GM19351 (cell line): ENCODE measurements around the gene CFAP20DC.
"Not testable (repeated sequence)": the region's sequence is repeated elsewhere in the genome, so short reads cannot be mapped to it uniquely, and the experiment has no call there.

Experiments used
- ATAC-seq: cut with Tn5 transposase; IDR thresholded peaks from one replicate; pipeline ENCODE4 v1.9.1; 2021; ENCODE audit warnings: mild to moderate bottlenecking, moderate library complexity; ENCODE audit not compliant: unreplicated experiment

CFAP20DC gene

DNA sequence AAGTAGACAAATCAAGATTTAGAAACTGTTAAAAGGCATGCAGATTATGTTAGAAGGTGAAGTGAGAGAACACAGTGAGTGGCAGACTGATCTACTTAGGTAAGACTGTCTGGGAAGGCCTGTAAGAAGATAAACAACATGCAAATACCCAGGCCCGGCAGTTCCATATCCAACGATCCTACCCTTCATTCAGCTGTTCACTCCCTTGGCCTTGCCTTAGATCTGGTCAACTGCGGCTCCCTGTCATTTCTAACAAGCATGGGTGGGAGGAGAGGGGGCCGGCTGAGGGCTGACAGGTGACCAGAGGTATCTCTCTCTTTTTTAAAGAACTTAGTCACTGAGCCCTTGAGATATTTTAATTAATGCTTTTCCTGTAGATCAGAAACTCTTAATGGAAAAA, 298.6 kb downstream of the CFAP20DC start:
- ATAC-seq = no peak

DNA sequence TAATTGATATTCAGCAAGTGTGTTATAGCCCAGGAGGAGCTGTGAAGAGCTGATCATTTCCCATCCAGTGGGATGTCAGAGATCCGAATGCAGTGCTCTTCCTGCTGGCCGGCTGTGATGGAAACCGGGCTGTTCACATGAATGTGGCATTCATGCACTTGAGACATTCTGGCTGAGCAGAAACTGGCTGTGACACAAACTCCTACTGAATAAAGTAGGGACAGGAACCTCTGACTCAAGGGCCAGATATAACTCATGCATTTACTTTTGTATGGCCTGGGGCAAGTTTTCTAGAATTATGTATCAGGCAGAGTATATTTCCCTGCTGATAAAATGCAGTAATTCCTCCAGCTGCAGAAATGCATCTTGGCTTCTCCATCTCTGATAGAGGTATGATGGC, 299.9 kb downstream of the CFAP20DC start:
- ATAC-seq = no peak

DNA sequence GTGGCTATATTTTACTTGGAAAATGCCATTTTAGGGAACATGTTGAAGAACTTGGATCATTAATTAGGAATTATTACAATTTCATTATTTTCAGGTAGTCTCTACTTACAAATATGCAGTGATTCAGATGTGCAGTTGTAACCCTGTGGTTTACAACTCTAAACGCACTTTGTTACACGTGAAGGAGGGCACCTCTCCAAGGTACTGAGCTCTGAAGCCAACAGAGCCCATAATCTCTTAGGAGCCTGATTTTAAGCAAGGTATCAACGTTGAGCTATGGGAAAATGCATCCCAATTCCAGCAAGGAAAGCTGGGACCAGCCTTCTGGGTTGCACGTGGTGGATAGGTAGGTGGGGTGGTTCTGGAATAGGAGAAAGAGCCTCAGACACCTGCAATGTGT, 301.8 kb downstream of the CFAP20DC start:
- no peak for ATAC-seq

GRCh38 chr3:58746758-58747157, 303.1 kb downstream of the CFAP20DC start:
- no peak for ATAC-seq

GRCh38 chr3:58743296-58743695, 306.5 kb downstream of the CFAP20DC start:
- ATAC-seq = peak; percentile 58

GRCh38 chr3:58742239-58742638, 307.6 kb downstream of the CFAP20DC start:
- no peak for ATAC-seq

GRCh38 chr3:58737644-58738043, 312.2 kb downstream of the CFAP20DC start:
- ATAC-seq = no peak

DNA sequence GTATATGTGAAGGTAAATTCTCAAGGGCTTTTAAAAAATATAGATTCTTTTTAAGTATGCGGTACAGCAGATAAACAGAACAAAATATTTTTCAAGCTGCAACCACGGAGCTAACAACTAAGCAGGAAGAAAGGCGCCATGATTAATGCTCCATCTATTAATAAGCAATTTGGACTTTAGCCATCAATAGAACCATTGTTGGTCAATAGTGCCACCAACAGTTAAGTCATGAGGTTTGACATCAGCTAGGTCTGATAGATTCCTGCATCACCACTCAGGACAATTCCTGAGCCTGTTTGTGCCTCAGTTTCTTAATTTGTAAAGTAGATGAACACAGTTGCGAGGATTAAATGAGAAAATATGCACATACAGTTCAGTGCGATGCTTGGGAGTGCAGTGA, 318.2 kb downstream of the CFAP20DC start:
- no peak for ATAC-seq

DNA sequence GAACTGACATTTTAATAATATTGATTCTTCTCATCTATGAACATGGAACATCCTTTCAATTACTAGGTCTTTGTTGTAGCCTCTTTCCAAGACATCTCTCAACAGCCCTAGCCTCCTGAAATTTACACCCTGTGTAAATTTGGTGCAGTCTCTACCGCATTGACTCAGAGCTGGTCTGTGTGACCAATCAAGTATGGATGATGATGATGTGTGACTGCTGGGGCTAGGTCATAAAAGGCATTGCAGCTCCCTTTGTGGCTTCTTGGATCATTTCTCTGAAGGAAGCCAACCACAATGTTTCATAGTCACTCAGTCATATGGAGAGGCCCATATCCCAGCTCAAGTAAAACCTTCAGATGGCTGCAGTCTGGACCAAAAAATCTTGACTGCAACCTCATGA, 321.1 kb downstream of the CFAP20DC start:
- ATAC-seq = no peak

DNA sequence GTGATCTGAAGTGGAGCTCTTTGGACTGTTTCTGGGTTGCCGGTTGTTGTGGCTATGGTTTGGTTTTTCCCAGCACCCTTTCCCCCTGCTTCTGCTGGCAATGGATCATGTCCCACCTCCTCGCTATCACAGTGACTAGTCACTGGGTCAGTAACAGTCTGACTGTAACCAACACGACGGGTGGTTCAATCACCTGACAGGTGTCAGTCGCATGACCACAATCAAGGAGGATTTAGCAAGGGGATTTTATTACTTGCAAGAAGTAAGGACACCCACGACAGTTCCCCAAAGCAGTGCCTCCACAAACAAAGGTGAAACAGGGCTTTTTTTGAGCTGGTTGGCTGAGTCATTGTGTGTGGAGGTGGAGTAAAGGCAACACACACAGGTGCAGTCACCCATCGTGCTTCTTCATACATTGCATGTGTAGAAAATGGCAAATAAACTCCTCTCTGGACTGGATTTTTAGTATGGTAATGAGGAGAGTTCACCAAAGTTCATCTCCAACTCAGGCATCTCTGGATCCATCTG, 324.4 kb downstream of the CFAP20DC start:
- peak; percentile 47 for ATAC-seq

DNA sequence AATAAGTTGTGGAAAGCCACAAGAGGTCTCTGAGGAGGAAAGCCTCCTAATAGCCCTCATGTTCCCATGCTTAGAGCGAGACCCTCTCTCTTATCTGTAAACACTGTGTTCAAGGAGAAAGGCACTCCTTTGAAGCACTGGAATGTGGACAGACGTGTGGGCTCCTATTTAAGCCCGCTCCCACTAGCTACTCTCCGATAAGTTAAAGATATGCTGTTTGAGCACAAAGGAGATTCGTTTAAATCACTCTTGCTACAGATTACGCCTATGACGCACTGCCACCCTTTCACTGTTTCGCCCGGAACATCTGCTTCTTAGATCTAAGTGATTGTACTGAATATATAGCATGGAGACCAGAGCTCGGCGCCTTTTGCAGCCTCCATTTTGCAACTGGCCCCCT, 325.5 kb downstream of the CFAP20DC start:
- no peak for ATAC-seq

DNA sequence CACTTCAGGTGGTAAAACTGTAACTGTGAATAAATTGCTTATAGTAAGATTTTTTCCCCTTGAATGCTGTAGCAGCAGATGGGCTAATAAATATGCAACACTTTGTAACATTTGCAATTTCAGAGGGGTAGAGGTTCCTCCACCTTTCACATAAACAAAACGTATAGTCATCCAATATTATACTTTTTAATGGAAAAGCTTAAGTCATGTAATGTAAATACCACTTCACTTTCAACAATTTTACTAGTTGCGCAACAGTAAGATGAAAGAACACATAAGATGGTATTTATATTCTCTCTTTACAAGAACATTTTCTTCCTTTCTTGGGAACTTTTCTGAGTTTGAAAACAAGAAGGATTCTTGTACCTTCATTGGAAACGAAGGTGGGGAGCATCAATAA, 326.7 kb downstream of the CFAP20DC start:
- no peak for ATAC-seq

DNA sequence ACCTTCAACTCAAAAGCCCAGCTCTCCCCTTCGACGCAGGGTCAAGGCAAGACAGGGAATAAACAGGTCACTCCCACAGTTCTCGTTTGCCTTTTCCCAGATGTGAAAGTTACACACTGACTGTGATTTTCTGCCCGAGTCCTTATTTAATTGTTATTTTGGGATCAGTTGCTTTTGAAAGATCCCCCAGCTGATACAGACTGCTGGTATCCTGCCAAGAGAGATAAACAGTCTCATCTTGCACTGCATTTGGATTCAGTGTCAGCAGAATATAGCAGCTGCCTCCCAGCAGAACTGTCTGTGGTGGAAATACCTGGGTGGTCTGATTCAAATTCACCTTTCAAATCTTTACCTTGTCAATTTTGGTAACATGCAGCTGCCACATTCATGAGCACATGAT, 327.3 kb downstream of the CFAP20DC start:
- ATAC-seq = no peak

DNA sequence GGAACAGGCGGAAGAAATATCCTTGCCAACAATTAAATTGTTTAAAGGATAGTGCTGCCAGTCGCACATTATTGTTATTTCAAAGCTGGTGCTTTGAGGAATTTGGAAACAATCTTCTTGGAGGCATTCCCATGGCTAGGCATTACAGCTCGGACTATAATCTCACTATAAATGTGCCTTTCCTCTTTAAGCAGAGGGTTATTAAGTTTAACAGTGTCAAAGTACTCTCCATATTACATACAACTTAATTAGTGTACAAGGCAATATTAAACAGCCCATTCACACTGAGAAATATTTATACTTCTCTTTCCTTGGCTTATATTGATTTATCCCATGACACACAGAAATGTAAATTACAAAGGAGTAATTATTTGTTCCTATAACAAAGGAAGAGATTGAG, 329.3 kb downstream of the CFAP20DC start:
- ATAC-seq = no peak

DNA sequence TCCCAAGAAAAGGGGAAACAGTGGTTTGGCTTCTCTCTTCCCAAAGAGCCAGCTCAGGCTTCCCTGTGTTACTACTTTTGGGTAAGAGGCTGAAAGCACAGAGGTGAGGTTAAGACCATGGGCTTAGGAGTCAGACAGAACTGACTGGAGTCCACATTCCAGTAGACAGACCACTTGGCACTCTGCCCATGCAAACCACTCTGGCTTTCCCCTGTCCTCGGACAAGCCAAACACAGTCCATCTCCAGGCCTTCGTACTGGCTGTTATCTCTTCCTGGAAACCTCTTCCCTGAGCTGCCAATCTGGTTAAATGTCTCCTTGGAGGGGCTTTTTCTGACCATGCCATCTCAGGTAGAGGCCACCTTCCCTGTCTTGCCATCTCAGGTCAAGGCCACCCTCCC, 330.1 kb downstream of the CFAP20DC start:
- ATAC-seq = no peak

DNA sequence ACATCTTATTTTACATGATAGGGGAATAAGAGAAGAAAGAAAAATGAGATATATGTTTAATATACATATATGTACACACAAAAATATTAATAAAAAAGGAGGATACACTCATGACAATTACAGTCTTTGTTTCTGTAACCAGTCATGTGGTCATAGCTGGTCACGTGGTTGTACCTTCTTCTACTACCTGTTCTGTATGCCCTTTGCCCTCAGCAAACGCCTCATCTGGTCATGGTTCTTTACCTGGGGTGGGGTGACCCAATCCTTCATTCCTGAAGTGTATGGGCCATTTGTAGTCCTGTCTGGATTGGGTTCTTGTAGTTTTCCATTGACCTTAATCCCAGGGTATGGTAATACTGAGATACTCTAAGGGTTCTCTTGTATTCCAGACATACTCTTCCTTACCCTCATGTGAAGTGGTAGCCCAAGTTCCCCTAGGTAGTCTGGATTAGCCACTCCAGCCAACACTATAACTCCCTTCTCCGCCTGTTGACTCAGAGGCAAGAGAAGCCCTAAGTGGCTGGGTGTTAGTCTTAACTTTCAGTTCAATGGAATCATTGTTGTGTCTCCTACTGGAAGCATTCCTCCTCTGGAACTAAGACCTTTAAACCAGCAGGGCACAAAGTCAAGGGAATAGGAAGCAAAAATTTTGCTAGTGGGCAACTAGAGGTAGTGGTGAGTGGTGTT, 336.0 kb downstream of the CFAP20DC start:
- no peak for ATAC-seq

- no peak for ATAC-seq
Measured at GRCh38 chr3:58711871-58712270, 338.0 kb downstream of the CFAP20DC start.

DNA sequence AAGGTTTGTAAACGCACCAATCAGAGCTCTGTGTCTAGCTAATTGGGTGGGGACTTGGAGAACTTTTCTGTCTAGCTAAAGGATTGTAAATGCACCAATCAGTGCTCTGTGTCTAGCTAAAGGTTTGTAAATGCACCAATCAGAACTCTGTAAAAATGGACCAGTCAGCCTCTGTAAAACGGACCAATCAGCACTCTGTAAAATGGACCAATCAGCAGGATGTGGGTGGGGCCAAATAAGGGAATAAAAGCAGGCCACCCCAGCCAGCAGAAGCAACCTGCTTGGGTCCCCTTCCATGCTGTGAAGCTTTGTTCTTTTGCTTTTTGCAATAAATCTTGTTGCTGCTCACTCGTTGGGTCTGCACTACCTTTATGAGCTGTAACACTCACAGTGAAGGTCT, 340.8 kb downstream of the CFAP20DC start:
- not testable (repeated sequence) for ATAC-seq

GRCh38 chr3:58708116-58708791, 341.6 kb downstream of the CFAP20DC start:
- no peak for ATAC-seq

- no peak for ATAC-seq
Measured at GRCh38 chr3:58707390-58707930, 342.4 kb downstream of the CFAP20DC start.

DNA sequence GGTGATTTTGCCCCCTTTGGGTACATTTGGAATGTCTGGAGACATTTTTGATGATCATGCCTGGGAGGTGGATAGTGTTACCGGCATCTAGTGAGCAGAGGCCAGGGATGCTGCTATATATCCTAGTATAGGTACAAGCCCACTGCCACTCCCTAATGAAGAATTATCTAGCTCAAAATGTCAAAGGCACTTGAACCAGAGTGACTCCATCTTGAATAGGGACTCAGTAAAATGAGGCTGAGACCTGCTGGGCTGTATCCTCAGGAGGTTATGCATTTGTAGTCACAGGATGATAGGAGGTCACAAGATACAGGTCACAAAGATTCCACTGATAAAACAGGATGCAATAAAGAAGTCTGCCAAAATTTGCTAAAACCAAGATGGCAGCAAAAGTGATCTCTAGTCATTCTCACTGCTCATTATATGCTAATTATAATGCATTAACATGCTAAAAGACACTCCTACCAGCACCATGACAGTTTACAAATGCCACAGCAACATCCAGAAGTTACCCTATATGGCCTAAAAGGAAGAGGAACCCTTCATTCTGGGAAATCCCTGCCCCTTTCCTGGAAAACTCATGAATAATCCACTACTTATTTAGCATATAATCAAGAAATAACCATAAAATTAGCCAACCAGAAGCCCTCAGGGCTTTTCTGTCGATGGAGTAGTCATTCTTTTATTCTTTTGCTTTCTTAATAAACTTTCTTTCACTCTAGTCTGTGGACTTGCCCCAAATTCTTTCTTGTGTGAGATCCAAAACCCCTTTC, 343.2 kb downstream of the CFAP20DC start:
- no peak for ATAC-seq
